ENCODE measurements around the gene VPS11. TPM values are rescaled to one million over a fixed set of nuclear protein-coding genes. Genes with fewer than 3 reads are reported as not detected.

VPS11 gene
- total RNA-seq, 1 experiment from 2014 or later = 20.2 TPM

- H3K4me1 Mint-ChIP-seq = peaks cover 19% of the 10 kb centered on the region
- DNase-seq (ENCODE audit: low spot score) = no peak
These were observed 39.1 kb upstream of the VPS11 start for GRCh38 chr11:119028346-119029068.

GRCh38 chr11:119029069-119029339 is 38.6 kb upstream of the VPS11 start:
- ATAC-seq = no peak
- Mint-ChIP-seq H3K4me1 (peaks cover 19% of the 10 kb centered on the region), H3K4me3 (peak overlapping the region; percentile 76), H3K27me3 (ENCODE audit: low read depth) (no peaks in the 10 kb centered on the region), H3K27ac (peak overlapping the region; percentile 78), H3K36me3 (peaks cover 33% of the 10 kb centered on the region), H3K9me3 (no peaks in the 10 kb centered on the region)
- POLR2A ChIA-PET = interaction anchor here (1.5 to 1.9 kb wide), 2 partner anchors 9 to 11 kb away, joined by 4 to 5 read pairs; partner anchors contain the start of genes RPS25 and TRAPPC4
- CTCF ChIA-PET = no interaction called here
- DNase-seq (ENCODE audit: low spot score) = no peak
- TF ChIP-seq NR1H2 (CRISPR knock-in tag; IDR thresholded peaks at IDR 0.05) (no peak), ESRRA (CRISPR knock-in tag; IDR thresholded peaks at IDR 0.05; ENCODE audit: borderline replicate concordance) (no peak), CBFB (CRISPR knock-in tag; IDR thresholded peaks at IDR 0.05; ENCODE audit: low read depth) (no peak), PRRX2 (CRISPR knock-in tag; IDR thresholded peaks at IDR 0.05) (no peak), E2F4 (CRISPR knock-in tag; IDR thresholded peaks at IDR 0.05; ENCODE audit: borderline replicate concordance, low read depth) (no peak), ZNF263 (CRISPR knock-in tag; IDR thresholded peaks at IDR 0.05; ENCODE audit: low read depth) (no peak), SMAD3 (CRISPR knock-in tag; IDR thresholded peaks at IDR 0.05; ENCODE audit: borderline replicate concordance) (no peak)
- TF ChIP-seq, protein P1, sequence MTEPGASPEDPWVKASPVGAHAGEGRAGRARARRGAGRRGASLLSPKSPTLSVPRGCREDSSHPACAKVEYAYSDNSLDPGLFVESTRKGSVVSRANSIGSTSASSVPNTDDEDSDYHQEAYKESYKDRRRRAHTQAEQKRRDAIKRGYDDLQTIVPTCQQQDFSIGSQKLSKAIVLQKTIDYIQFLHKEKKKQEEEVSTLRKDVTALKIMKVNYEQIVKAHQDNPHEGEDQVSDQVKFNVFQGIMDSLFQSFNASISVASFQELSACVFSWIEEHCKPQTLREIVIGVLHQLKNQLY (CRISPR knock-in tag; IDR thresholded peaks at IDR 0.05) = no peak
- TF ChIP-seq, protein P2, sequence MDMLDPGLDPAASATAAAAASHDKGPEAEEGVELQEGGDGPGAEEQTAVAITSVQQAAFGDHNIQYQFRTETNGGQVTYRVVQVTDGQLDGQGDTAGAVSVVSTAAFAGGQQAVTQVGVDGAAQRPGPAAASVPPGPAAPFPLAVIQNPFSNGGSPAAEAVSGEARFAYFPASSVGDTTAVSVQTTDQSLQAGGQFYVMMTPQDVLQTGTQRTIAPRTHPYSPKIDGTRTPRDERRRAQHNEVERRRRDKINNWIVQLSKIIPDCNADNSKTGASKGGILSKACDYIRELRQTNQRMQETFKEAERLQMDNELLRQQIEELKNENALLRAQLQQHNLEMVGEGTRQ (CRISPR knock-in tag; IDR thresholded peaks at IDR 0.05) = no peak

More at GRCh38 chr11:119028346-119029068, 39.1 kb upstream of the VPS11 start:
- H3K9me3 Mint-ChIP-seq = no peaks in the 10 kb centered on the region
- peaks cover 38% of the 10 kb centered on the region for H3K36me3 Mint-ChIP-seq
- peak overlapping the region; percentile 76 for H3K4me3 Mint-ChIP-seq
- no peaks in the 10 kb centered on the region for H3K27me3 Mint-ChIP-seq (ENCODE audit: low read depth)
- POLR2A ChIA-PET = no interaction called here
- peak overlapping the region; percentile 78 for H3K27ac Mint-ChIP-seq
- TF ChIP-seq, protein P3, sequence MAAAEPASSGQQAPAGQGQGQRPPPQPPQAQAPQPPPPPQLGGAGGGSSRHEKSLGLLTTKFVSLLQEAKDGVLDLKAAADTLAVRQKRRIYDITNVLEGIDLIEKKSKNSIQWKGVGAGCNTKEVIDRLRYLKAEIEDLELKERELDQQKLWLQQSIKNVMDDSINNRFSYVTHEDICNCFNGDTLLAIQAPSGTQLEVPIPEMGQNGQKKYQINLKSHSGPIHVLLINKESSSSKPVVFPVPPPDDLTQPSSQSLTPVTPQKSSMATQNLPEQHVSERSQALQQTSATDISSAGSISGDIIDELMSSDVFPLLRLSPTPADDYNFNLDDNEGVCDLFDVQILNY (CRISPR knock-in tag; IDR thresholded peaks at IDR 0.05) = no peak
- TF ChIP-seq STAT6 (CRISPR knock-in tag; conservative IDR thresholded peaks at IDR 0.05; ENCODE audit: low read depth) (no peak), MXD4 (CRISPR knock-in tag; IDR thresholded peaks at IDR 0.05; ENCODE audit: borderline replicate concordance) (no peak), SMAD4 (CRISPR knock-in tag; IDR thresholded peaks at IDR 0.05) (no peak), IRF2 (CRISPR knock-in tag; IDR thresholded peaks at IDR 0.05; ENCODE audit: borderline replicate concordance, low read depth) (no peak), ZNF396 (CRISPR knock-in tag; IDR thresholded peaks at IDR 0.05; ENCODE audit: borderline replicate concordance) (no peak), E2F1 (CRISPR knock-in tag; IDR thresholded peaks at IDR 0.05) (no peak), ZNF416 (CRISPR knock-in tag; IDR thresholded peaks at IDR 0.05) (no peak), OVOL2 (CRISPR knock-in tag; IDR thresholded peaks at IDR 0.05; ENCODE audit: borderline replicate concordance) (no peak), SMAD3 (CRISPR knock-in tag; IDR thresholded peaks at IDR 0.05; ENCODE audit: borderline replicate concordance) (no peak), GTF2I (CRISPR knock-in tag; conservative IDR thresholded peaks at IDR 0.05) (no peak), E2F4 (CRISPR knock-in tag; IDR thresholded peaks at IDR 0.05; ENCODE audit: borderline replicate concordance, low read depth) (no peak), PRRX2 (CRISPR knock-in tag; IDR thresholded peaks at IDR 0.05) (no peak), RORB (CRISPR knock-in tag; IDR thresholded peaks at IDR 0.05) (no peak), HMGA2 (CRISPR knock-in tag; IDR thresholded peaks at IDR 0.05) (no peak), TEAD4 (CRISPR knock-in tag; IDR thresholded peaks at IDR 0.05) (no peak)
- TF ChIP-seq, protein P4, sequence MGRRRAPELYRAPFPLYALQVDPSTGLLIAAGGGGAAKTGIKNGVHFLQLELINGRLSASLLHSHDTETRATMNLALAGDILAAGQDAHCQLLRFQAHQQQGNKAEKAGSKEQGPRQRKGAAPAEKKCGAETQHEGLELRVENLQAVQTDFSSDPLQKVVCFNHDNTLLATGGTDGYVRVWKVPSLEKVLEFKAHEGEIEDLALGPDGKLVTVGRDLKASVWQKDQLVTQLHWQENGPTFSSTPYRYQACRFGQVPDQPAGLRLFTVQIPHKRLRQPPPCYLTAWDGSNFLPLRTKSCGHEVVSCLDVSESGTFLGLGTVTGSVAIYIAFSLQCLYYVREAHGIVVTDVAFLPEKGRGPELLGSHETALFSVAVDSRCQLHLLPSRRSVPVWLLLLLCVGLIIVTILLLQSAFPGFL (CRISPR knock-in tag; IDR thresholded peaks at IDR 0.05; ENCODE audit: borderline replicate concordance) = no peak
- CTCF ChIA-PET = no interaction called here
- no peak for ATAC-seq

Measured in WTC11 (cell line).